K562 (cell line): ENCODE results near the gene UBAP2. TPM values are rescaled to one million over a fixed set of nuclear protein-coding genes. Genes with fewer than 3 reads are reported as not detected.

ENCODE experiments used
- ATAC-seq: fragments of 200-7000 bp; cut with Tn5 transposase; 3 replicates; pipeline ENCODE4 v1.9.1; 2020; ENCODE audit warnings: moderate library complexity
- BruUV-seq: library from RNA; stranded (reverse); fragments of 400-500 nt; replicated peaks from 2 replicates; lab custom pipeline; 2021; lab: Mats Ljungman, UMichigan
- CTCF ChIA-PET: fragments of 300-600 bp; formaldehyde crosslinking; extraction: SDS; loops from one replicate; lab custom pipeline; 2021; ENCODE audit warnings: low intra/inter-chr PET ratio; lab: Yijun Ruan, JAX
- POLR2A ChIA-PET: fragments of 300-600, 350-650 bp; sonication (Branson Sonifier 250); formaldehyde crosslinking; extraction: SDS; loops from one replicate; lab custom pipeline; 2021; ENCODE audit warnings: antibody characterized with exemption, inconsistent platforms; lab: Yijun Ruan, JAX
- DNase-seq, 4 experiments: peaks; one replicate each; pipeline versions ENCODE4 v3.0.0 to v3.0.0-alpha.2; 2011 to 2018; ENCODE audit warnings: low spot score in 3 of 4, mixed read lengths in 3 of 4; ENCODE audit errors: extremely low read depth in 1 of 4
- FAIRE-seq: peaks from 2 replicates; lab custom pipeline; 2011; peaks lifted over from hg19 to GRCh38; lab: Jason Lieb, UNC
- H2AFZ ChIP-seq: 2 replicates; pipeline ENCODE4 v1.6.0; 2011; ENCODE audit warnings: low read depth, low read length, control low read depth, inconsistent platforms
- H3K27ac ChIP-seq: fragments of 200-600 bp; 3 replicates; pipeline ENCODE4 v1.8.0; 2011; ENCODE audit warnings: low read depth, mild to moderate bottlenecking, control low read depth, inconsistent platforms, low read length, moderate library complexity, mixed read lengths; ENCODE audit errors: extremely low read depth
- H3K27me3 ChIP-seq, 2 experiments: fragments of 300-600 bp in 1 of 2; 2 replicates in 1 of 2; 3 replicates in 1 of 2; pipeline versions ENCODE4 v1.6.0 to v1.8.0; 2011; ENCODE audit warnings: inconsistent platforms in 2 of 2, low read length in 2 of 2, mild to moderate bottlenecking in 1 of 2, mixed read lengths in 1 of 2, moderate library complexity in 1 of 2; ENCODE audit not compliant: control insufficient read depth in 2 of 2, insufficient read depth in 2 of 2
- H3K36me3 ChIP-seq: fragments of 300-600 bp; 3 replicates; pipeline ENCODE4 v1.8.0; 2011; ENCODE audit warnings: mild to moderate bottlenecking, low read length, inconsistent platforms; ENCODE audit not compliant: control insufficient read depth, insufficient read depth
- H3K4me1 ChIP-seq, 2 experiments: fragments of 200-600 bp in 1 of 2; replicated peaks in 1 of 2; 2 replicates in 1 of 2; 3 replicates in 1 of 2; pipeline versions ENCODE4 v1.5.1 to v1.8.0; 2011; ENCODE audit warnings: inconsistent platforms in 2 of 2, low read length in 2 of 2, mild to moderate bottlenecking in 1 of 2, mixed read lengths in 1 of 2, moderate library complexity in 1 of 2; ENCODE audit not compliant: control insufficient read depth in 2 of 2, insufficient read depth in 2 of 2
- H3K4me2 ChIP-seq: 2 replicates; pipeline ENCODE4 v1.6.1; 2011; ENCODE audit warnings: low read length, control low read depth, inconsistent platforms, mixed read lengths; ENCODE audit not compliant: insufficient read depth
- H3K4me3 ChIP-seq: fragments of 200-600 bp; sonication (generic), shearing (Covaris generic); 2 replicates; pipeline ENCODE4 v1.5.1; 2016; ENCODE audit warnings: control low read depth, inconsistent platforms
- H3K79me2 ChIP-seq: fragments of 200-600 bp; 3 replicates; pipeline ENCODE4 v1.8.0; 2011; ENCODE audit warnings: low read length, inconsistent platforms; ENCODE audit not compliant: control insufficient read depth, insufficient read depth
- H3K9ac ChIP-seq, 2 experiments: 2 replicates each; pipeline versions ENCODE4 v1.6.0 to v1.6.1; 2011; ENCODE audit warnings: low read depth in 2 of 2, low read length in 2 of 2, control low read depth in 1 of 2, inconsistent platforms in 1 of 2, mild to moderate bottlenecking in 1 of 2, mixed read lengths in 1 of 2; ENCODE audit not compliant: insufficient read depth in 1 of 2
- H3K9me1 ChIP-seq: one replicate; pipeline ENCODE4 v1.6.0; 2011; ENCODE audit warnings: inconsistent platforms, mild to moderate bottlenecking, low read length, moderate library complexity; ENCODE audit not compliant: control insufficient read depth, insufficient read depth
- H3K9me3 ChIP-seq: replicated peaks from 2 replicates; pipeline ENCODE4 v1.5.1; 2011; ENCODE audit warnings: low read depth, low read length, inconsistent platforms; ENCODE audit not compliant: control insufficient read depth, insufficient read depth
- H4K20me1 ChIP-seq: replicated peaks from 2 replicates; pipeline ENCODE4 v1.6.1; 2011; ENCODE audit warnings: low read length, inconsistent platforms, mixed read lengths; ENCODE audit not compliant: control insufficient read depth, insufficient read depth
- EGR1 ChIP-seq: fragments of 450-650 bp; conservative IDR thresholded peaks from 2 replicates; pipeline ENCODE4 v1.6.1; 2017; ENCODE audit warnings: mild to moderate bottlenecking
- WGBS: fragments of 100-300 bp; shearing (Covaris generic); methylation state at CpG from one replicate; pipeline ENCODE4 v1.1.6; 2016; ENCODE audit warnings: low coverage, mixed read lengths; ENCODE audit not compliant: insufficient coverage; ENCODE audit errors: missing lambda C conversion rate; 5-methylcytosine and 5-hydroxymethylcytosine counted together
- in situ Hi-C: fragments of 300-500 bp; cut with MboI; formaldehyde crosslinking; loops from 4 replicates; pipeline ENCODE4 v1.15.0; 2018; ENCODE audit warnings: inconsistent platforms, mixed read lengths
- intact Hi-C: fragments of 100-400 bp; cut with micrococcal nuclease; formaldehyde crosslinking; loops from 2 replicates; pipeline ENCODE4 v1.14.2; 2022
- polyA plus RNA-seq, 8 experiments: library from polyadenylated mRNA; depleted of rRNA in 4 of 8; stranded (reverse) in 5 of 8; unstranded in 3 of 8; fragments of >200 nt; fragmentation: Nextera tagmentation in 2 of 8; fragmentation: Illumina TruSeq in 1 of 8; extraction: Ambion mirVana in 2 of 8; extraction: Trizol in 1 of 8; gene quantifications; 2 replicates each; pipeline versions ENCODE4 v1.2.1 to v1.2.3, GENCODE V29; 2011 to 2014; ENCODE audit warnings: inconsistent platforms in 1 of 8, missing spikeins in 1 of 8
- small RNA-seq: library from RNA; depleted of rRNA; stranded (forward); fragments of <200 nt; gene quantifications from one replicate; pipeline ENCODE3, GENCODE V24; 2014
- total RNA-seq, 7 experiments: library from RNA; depleted of rRNA in 6 of 7; stranded (reverse); fragments of >200 nt in 6 of 7; fragmentation: Illumina TruSeq in 2 of 7; extraction: Trizol in 2 of 7; gene quantifications; 2 replicates each; pipeline versions ENCODE4 v1.2.1 to v1.2.3, GENCODE V29; 2011 to 2021; ENCODE audit warnings: low replicate concordance in 1 of 7
- TF ChIP-seq, protein P1 (sequence below): sonication (generic); formaldehyde crosslinking; IDR thresholded peaks from 2 replicates; pipeline ENCODE4 v1.9.0; 2022; ENCODE audit warnings: mild to moderate bottlenecking, missing genetic modification reagents

UBAP2 gene
- total and polyA plus RNA-seq, 9 of the 15 experiments (the other 6 are each of a cell fraction or from before 2014, with no cell fraction given), result 8.7 to 47.9 (median 18.7) TPM

DNA sequence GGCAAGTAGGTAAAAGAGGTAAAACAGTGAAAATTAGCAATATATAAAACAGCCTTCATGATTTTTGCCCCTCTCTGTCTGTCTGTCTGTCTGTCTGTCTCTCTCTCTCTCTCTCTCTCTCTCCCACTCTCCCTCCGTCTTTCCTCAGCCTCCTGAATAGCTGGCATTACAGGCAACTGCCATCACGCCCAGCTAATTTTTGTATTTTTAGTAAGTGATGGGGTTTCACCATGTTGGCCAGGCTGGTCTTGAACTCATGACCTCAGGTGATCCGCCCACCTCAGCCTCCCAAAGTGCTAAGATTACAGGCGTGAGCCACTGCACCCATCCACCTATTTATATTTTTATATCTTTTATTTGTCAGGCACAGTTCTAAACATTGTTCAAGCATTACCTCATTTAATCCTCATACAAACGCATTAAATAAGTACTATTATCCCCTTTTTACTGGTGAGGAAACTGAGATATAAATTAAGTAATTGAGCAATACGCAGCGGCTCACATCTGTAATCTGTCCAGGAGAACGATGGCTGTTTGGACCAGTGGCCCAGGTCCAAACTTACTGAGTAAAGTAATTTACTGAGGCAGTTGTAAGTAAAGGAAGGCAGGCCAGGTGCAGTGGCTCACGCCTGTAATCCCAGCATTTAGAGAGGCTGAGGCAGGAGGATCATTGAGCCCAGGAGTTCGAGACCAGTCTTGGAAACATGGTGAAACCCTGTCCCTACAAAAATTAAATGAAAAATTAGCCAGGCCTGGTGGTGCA is 170.8 kb downstream of the UBAP2 start:
- no peaks in the 10 kb centered on the region; the same call in 1 of the 2 replicates for H4K20me1 ChIP-seq
- peaks cover 74% of the 10 kb centered on the region for H3K79me2 ChIP-seq
- BruUV-seq, result no TSS peak
- H3K27ac ChIP-seq, result no peak overlapping the region
- H3K9me3 ChIP-seq, result no peaks in the 10 kb centered on the region
- H3K4me1 ChIP-seq, result peaks cover 3 to 19% of the 10 kb centered on the region in 2 experiments; a peak in 4 of 5 replicates
- no peak overlapping the region for H3K9ac ChIP-seq
- H3K4me2 ChIP-seq, result no peak overlapping the region
- H3K36me3 ChIP-seq, result no peaks in the 10 kb centered on the region
- ChIA-PET POLR2A (no interaction called here), CTCF (no interaction called here)
- WGBS, result 77% methylated on average over 10 of the region's 10 CpGs
- intact Hi-C loops, result no loop called here
- TF ChIP-seq EGR1, result peak; percentile 20; the same call in 1 of the 2 replicates
- TF ChIP-seq, protein P1, sequence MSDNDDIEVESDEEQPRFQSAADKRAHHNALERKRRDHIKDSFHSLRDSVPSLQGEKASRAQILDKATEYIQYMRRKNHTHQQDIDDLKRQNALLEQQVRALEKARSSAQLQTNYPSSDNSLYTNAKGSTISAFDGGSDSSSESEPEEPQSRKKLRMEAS (CRISPR knock-in tag), result no peak
- in situ Hi-C loops, result no loop called here
- H3K9me1 ChIP-seq, result no peaks in the 10 kb centered on the region
- DNase-seq, result no peak
- H3K4me3 ChIP-seq, result no peak overlapping the region
- no peak for FAIRE-seq
- ATAC-seq, result no peak
- no peak overlapping the region for H2AFZ ChIP-seq
- H3K27me3 ChIP-seq, result no peaks in the 10 kb centered on the region

Small RNA genes within 50 kb of the gene (small RNA-seq; reads per million reads assigned to genes)
- gene RN7SKP114 (0.18 reads per million), gene SNORD121A (37.0 reads per million, percentile 98 among the genes with 10 or more reads in this experiment), gene SNORD121B (not detected)

Other genes starting within 250 kb of the UBAP2 start
- 8.2 and 9.7 TPM in 2 replicates for gene UBE2R2, start 231.7 kb downstream of the UBAP2 start, total RNA-seq (2014; rRNA removed)
- 12.8 and 13.8 TPM in 2 replicates for gene UBE2R2, start 231.7 kb downstream of the UBAP2 start, total RNA-seq (2014; rRNA removed; fragmentation: Illumina TruSeq; extraction: Trizol)
- gene UBE2R2, start 231.7 kb downstream of the UBAP2 start, total RNA-seq (2015; rRNA removed; fragmentation: Illumina TruSeq; extraction: Trizol), result 11.1 and 11.3 TPM in 2 replicates
- 20.5 and 22.5 TPM in 2 replicates for gene UBE2R2, start 231.7 kb downstream of the UBAP2 start, total RNA-seq (2021)
- 10.2 and 12.0 TPM in 2 replicates for gene UBE2R2, start 231.7 kb downstream of the UBAP2 start, polyA plus RNA-seq (2011; rRNA removed)
- 22.3 and 26.2 TPM in 2 replicates for gene UBE2R2, start 231.7 kb downstream of the UBAP2 start, polyA plus RNA-seq (2014; fragmentation: Illumina TruSeq; extraction: Trizol)
- gene UBE2R2, start 231.7 kb downstream of the UBAP2 start, polyA plus RNA-seq (2014; fragmentation: Nextera tagmentation; extraction: Ambion mirVana), result 1 to 10 TPM; 7.8 to 8.4 TPM
- gene UBE2R2, start 231.7 kb downstream of the UBAP2 start, polyA plus RNA-seq (2014; rRNA removed), result 11.3 and 11.8 TPM in 2 replicates
- 17.3 and 20.9 TPM in 2 replicates for gene DCAF12, start 77.8 kb upstream of the UBAP2 start, total RNA-seq (2014; rRNA removed)
- 32.5 and 35.7 TPM in 2 replicates for gene DCAF12, start 77.8 kb upstream of the UBAP2 start, total RNA-seq (2014; rRNA removed; fragmentation: Illumina TruSeq; extraction: Trizol)
- 29.6 and 30.8 TPM in 2 replicates for gene DCAF12, start 77.8 kb upstream of the UBAP2 start, total RNA-seq (2015; rRNA removed; fragmentation: Illumina TruSeq; extraction: Trizol)
- 38.2 and 42.7 TPM in 2 replicates for gene DCAF12, start 77.8 kb upstream of the UBAP2 start, total RNA-seq (2021)
- gene DCAF12, start 77.8 kb upstream of the UBAP2 start, polyA plus RNA-seq (2011; rRNA removed), result 59.6 and 67.8 TPM in 2 replicates
- 48.6 and 52.8 TPM in 2 replicates for gene DCAF12, start 77.8 kb upstream of the UBAP2 start, polyA plus RNA-seq (2014; fragmentation: Illumina TruSeq; extraction: Trizol)
- 10 to 100 TPM; 10.9 to 11.6 TPM for gene DCAF12, start 77.8 kb upstream of the UBAP2 start, polyA plus RNA-seq (2014; fragmentation: Nextera tagmentation; extraction: Ambion mirVana)
- gene DCAF12, start 77.8 kb upstream of the UBAP2 start, polyA plus RNA-seq (2014; rRNA removed), result 29.9 and 32.2 TPM in 2 replicates
- gene UBAP1, start 130.2 kb upstream of the UBAP2 start, total RNA-seq (2014; rRNA removed), result 9.4 and 12.5 TPM in 2 replicates
- 14.9 and 15.0 TPM in 2 replicates for gene UBAP1, start 130.2 kb upstream of the UBAP2 start, total RNA-seq (2014; rRNA removed; fragmentation: Illumina TruSeq; extraction: Trizol)
- 16.1 and 16.7 TPM in 2 replicates for gene UBAP1, start 130.2 kb upstream of the UBAP2 start, total RNA-seq (2015; rRNA removed; fragmentation: Illumina TruSeq; extraction: Trizol)
- gene UBAP1, start 130.2 kb upstream of the UBAP2 start, total RNA-seq (2021), result 16.5 and 16.6 TPM in 2 replicates
- gene UBAP1, start 130.2 kb upstream of the UBAP2 start, polyA plus RNA-seq (2011; rRNA removed), result 33.4 and 33.7 TPM in 2 replicates
- gene UBAP1, start 130.2 kb upstream of the UBAP2 start, polyA plus RNA-seq (2014; fragmentation: Illumina TruSeq; extraction: Trizol), result 24.9 and 28.9 TPM in 2 replicates
- 1 to 10 TPM; 1.3 to 1.5 TPM for gene UBAP1, start 130.2 kb upstream of the UBAP2 start, polyA plus RNA-seq (2014; fragmentation: Nextera tagmentation; extraction: Ambion mirVana)
- 18.3 and 21.6 TPM in 2 replicates for gene UBAP1, start 130.2 kb upstream of the UBAP2 start, polyA plus RNA-seq (2014; rRNA removed)